Stimulated activated CD8-positive, alpha-beta memory T cell treated with anti-CD3 and anti-CD28 coated beads, Interleukin-4, amount 100 ng/mL, for 48 hours (primary cell): ENCODE results near the gene NKG7.
"Not testable (repeated sequence)": the region's sequence is repeated elsewhere in the genome, so short reads cannot be mapped to it uniquely, and the experiment has no call there.

ENCODE experiments used
- DNase-seq: peaks from one replicate; pipeline ENCODE4 v3.0.0-alpha.2; 2020

NKG7 gene, protein sequence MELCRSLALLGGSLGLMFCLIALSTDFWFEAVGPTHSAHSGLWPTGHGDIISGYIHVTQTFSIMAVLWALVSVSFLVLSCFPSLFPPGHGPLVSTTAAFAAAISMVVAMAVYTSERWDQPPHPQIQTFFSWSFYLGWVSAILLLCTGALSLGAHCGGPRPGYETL

GRCh38 chr19:51372649-51373504 is at the start of gene NKG7:
NKG7 (minus strand) TSS chr19:51372654; CDS start chr19:51372535, 119 bp downstream.
- peak; percentile 89 for DNase-seq

- DNase-seq = peak; percentile 99
Measured at GRCh38 chr19:51422053-51422448, 49.6 kb upstream of the NKG7 start.

- DNase-seq = no peak
Measured at GRCh38 chr19:51421229-51422052, 49.0 kb upstream of the NKG7 start.

GRCh38 chr19:51420511-51420910 is 48.1 kb upstream of the NKG7 start:
- DNase-seq = not testable (repeated sequence)

- peak; percentile 42 for DNase-seq
Measured at GRCh38 chr19:51418707-51419106, 46.3 kb upstream of the NKG7 start.

- DNase-seq = no peak
Measured at GRCh38 chr19:51417810-51418157, 45.3 kb upstream of the NKG7 start.

- peak; percentile 75 for DNase-seq
Measured at GRCh38 chr19:51417107-51417809, 44.8 kb upstream of the NKG7 start, which contains the start of gene SIGLEC10. SIGLEC10 (minus strand) TSS chr19:51417642; CDS start chr19:51417581, 61 bp downstream.

- not testable (repeated sequence) for DNase-seq
Measured at GRCh38 chr19:51416422-51416821, 44.0 kb upstream of the NKG7 start.

DNA sequence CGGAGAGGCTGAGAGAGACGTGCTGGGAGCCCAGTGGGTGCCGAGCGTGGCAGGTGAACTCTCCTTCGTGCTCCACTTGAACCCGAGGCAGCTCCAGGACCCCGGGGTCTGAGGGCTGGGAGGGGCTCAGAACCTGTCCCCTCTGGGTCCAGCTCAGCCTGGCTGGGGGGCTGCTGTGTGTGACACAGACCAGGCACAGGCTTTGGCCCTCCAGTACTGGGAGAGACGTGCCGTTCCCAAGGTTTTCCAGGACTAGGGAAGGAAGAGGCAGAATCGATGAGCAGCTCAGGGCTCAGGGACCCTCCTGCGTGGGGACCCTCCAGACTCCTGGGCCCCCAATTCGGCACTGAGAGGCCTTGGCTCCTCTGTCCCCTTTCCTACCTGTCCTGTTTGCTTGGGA is 42.7 kb upstream of the NKG7 start:
- no peak for DNase-seq

- DNase-seq = no peak
Measured at GRCh38 chr19:51410950-51411748, 38.7 kb upstream of the NKG7 start.

- DNase-seq = peak; percentile 49
Measured at GRCh38 chr19:51407511-51408131, 35.2 kb upstream of the NKG7 start.

DNA sequence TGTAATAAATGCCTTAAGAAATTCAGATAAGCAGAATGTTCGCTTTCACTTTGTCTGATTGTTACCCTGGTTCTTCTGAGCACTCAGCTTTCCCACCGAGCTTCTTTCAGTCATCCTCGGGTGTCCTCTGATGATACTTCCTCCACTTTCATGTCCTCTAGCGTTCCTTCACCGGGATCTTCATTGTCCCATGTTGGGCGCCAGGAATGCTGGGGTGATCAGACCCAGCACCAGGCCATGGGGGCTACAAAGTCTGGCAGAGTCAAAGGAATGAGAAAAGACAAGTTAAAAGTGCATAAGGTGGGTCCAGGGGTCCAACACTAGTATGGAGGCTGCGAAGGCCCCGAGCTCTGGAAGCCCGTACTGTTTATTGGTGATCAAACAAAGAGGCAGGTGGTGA is 29.7 kb upstream of the NKG7 start:
- DNase-seq = no peak

DNA sequence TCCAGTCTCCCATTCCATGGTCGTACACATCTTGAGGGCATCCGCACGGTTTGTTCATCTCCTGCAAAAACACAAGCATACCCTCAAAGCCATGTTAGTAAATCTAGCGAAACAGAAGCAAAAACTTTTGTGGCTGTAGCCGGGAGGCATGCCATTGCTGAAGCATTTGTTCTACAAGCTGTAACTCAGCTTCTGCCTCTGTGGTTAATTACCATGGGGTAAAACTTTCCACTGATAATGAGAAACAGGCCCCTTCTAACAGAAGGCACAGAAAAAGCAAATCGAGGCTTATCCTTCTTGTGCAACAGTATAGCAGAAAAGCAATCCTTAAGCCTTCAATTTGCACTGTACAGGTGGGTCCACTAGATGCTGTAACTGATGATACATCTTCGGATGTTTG is 27.5 kb upstream of the NKG7 start:
- not testable (repeated sequence) for DNase-seq

GRCh38 chr19:51399231-51399630 is 26.8 kb upstream of the NKG7 start:
- no peak for DNase-seq

DNA sequence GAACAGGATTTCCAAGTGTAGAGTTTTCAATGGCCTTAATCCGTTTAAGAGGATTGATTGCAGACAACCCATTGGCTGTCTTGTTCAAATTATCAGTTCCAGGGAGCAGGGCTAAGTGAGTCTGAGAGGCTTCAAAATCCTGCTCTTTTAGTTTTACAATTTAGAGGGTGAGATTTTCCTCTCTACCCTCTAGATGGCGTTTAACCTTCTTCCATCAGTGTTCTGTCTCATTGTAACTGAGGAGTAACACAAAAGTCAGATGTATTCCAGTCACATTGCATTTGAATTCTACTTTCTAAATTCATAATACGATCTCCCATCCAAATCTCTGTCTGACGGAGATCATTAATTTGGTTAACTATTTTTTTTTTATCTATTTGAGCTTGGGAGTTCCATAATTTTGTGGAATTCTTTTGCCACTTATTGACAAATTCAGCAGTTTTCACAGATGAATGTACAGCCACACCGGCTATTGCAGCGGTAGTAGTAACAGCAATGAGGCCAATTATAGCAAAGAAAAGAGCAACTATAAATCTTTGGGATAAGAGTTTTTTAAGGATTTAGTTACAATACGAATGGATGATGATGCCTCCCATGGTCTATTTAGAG is 25.7 kb upstream of the NKG7 start:
- DNase-seq = no peak

- DNase-seq = not testable (repeated sequence)
Measured at GRCh38 chr19:51397453-51397852, 25.0 kb upstream of the NKG7 start.

DNA sequence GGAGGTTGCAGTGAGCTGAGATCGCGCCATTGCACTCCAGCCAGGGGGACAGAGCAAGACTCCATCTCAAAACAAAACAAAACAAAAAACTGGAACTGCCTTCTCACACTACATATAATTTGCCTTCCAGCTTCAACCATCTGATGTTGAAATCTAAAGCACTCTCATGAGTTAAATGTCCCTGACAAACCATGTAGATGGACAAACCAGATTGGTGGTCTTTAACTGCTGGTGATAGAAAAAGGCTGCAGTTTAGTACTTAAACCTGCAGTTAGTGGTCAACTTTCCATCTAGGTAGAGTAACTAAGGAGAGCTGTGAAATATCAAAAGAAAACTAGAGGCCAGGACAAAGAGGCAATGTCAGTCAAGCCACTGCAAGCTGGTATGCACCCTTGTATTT is 23.7 kb upstream of the NKG7 start:
- no peak for DNase-seq

GRCh38 chr19:51394050-51394836 is 21.8 kb upstream of the NKG7 start:
- DNase-seq = peak; percentile 96

- DNase-seq = no peak
Measured at GRCh38 chr19:51392701-51393100, 20.2 kb upstream of the NKG7 start.

DNA sequence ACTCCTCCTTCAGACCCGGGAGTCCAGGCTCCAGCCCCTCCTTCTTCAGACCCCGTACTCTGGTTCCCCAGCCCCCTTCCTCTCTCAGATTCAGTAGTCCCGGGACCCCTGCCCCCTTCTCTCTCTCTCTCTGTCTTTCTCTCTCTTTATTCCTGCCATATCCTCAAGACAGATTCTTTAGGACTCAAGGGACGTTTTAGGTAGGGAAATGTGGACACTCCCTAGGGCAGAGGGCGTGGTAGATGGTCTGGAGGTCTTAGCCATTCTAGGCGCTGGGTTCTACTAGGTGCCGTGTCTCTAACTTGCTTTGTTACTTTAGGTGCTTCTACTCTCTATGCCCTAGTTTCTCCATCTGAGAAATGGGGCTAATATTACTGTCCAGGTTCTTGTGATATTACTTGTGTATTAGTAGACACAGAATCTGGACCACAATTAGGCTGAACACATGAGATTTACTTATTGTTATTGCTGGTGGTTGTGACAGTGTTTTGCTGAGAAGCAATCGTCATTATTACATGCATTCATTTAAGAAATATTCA is 18.7 kb upstream of the NKG7 start:
- no peak for DNase-seq
